ENCODE data around the gene PMEL. TPM values are rescaled to one million over a fixed set of nuclear protein-coding genes. Genes with fewer than 3 reads are reported as not detected.

Gene PMEL
- total and polyA plus RNA-seq, 9 of the 15 experiments (the other 6 are each of a cell fraction or from before 2014, with no cell fraction given) = 0.36 to 2.0 (median 0.98) TPM

DNA sequence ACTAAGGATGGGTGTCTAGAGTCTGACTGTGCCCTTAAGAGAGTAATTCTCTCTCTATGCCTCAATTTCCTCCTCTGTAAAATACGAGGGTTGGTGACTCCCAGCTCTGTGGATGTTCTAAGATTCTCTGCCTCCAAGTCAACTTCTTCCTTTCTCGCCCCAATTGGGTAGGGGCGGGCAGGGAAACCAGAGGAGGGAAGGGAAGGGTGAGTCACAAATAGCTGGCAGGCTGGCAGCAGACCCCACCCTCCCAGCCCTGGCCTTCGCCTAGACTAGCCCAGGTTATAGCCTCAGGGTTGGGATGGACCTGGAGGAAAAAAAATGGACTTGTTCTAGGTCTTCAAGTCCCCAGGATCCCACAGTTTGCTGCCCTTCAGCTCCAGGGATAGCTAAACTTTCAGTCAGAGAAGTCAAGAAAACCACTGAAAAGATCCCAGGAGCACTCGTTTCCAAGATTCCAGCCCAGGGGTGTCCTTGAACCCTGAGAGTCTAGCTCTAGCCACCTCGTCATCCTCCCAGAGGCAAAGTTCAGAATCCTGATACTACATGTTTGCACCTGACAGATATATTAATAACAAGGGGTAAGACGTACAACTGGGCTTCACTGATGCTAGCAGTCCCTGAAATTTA lies 32.6 kb downstream of the PMEL start:
- POLR2A ChIA-PET = interaction anchor here (0.6 to 1.4 kb wide), 3 partner anchors 38 to 115 kb away, joined by 3 to 5 read pairs (median 4); partner anchors contain the start of gene ORMDL2
- BruUV-seq (replicated peaks) = no TSS peak
- H3K27ac ChIP-seq (ENCODE audit: extremely low read depth, low read depth, low read length) = no peak overlapping the region
- FAIRE-seq = no peak
- CTCF ChIA-PET (ENCODE audit: low intra/inter-chr PET ratio) = interaction anchor here (0.6 kb wide), 1 partner anchor 41 kb away, joined by 3 read pairs; no protein-coding TSS in a partner anchor
- H3K27me3 ChIP-seq (ENCODE audit: control insufficient read depth in 2 of 2, insufficient read depth in 2 of 2, low read length in 2 of 2) = no peaks in the 10 kb centered on the region
- in situ Hi-C loops (cut with MboI) (no loop called here), intact Hi-C loops (cut with micrococcal nuclease) (no loop called here)
- 84% methylated on average over 6 of the region's 7 CpGs for WGBS (ENCODE audit: insufficient coverage, low coverage, missing lambda C conversion rate)
- H2AFZ ChIP-seq (ENCODE audit: low read depth, low read length) = no peak overlapping the region
- no peak overlapping the region for H3K4me3 ChIP-seq
- no peaks in the 10 kb centered on the region for H3K9me1 ChIP-seq (ENCODE audit: control insufficient read depth, insufficient read depth, low read length)
- no peaks in the 10 kb centered on the region for H4K20me1 ChIP-seq (replicated peaks; ENCODE audit: control insufficient read depth, insufficient read depth, low read length)
- no peaks in the 10 kb centered on the region for H3K36me3 ChIP-seq (ENCODE audit: control insufficient read depth, insufficient read depth, low read length)
- no peaks in the 10 kb centered on the region for H3K9me3 ChIP-seq (replicated peaks; ENCODE audit: control insufficient read depth, insufficient read depth, low read depth, low read length)
- H3K79me2 ChIP-seq (ENCODE audit: control insufficient read depth, insufficient read depth, low read length) = peaks cover 9% of the 10 kb centered on the region; the same call in 2 of the 3 replicates
- DNase-seq (ENCODE audit: extremely low read depth in 1 of 4, low spot score in 3 of 4) = no peak
- H3K4me2 ChIP-seq (ENCODE audit: insufficient read depth, low read length) = no peak overlapping the region
- no peak for ATAC-seq
- H3K9ac ChIP-seq (ENCODE audit: insufficient read depth in 1 of 2, low read depth in 2 of 2, low read length in 2 of 2) = no peak overlapping the region
- peaks cover 26 to 27% of the 10 kb centered on the region in 2 experiments; a peak in 4 of 5 replicates for H3K4me1 ChIP-seq (replicated peaks in 1 of 2; ENCODE audit: control insufficient read depth in 2 of 2, insufficient read depth in 2 of 2, low read length in 2 of 2)
- TF ChIP-seq, protein P1, sequence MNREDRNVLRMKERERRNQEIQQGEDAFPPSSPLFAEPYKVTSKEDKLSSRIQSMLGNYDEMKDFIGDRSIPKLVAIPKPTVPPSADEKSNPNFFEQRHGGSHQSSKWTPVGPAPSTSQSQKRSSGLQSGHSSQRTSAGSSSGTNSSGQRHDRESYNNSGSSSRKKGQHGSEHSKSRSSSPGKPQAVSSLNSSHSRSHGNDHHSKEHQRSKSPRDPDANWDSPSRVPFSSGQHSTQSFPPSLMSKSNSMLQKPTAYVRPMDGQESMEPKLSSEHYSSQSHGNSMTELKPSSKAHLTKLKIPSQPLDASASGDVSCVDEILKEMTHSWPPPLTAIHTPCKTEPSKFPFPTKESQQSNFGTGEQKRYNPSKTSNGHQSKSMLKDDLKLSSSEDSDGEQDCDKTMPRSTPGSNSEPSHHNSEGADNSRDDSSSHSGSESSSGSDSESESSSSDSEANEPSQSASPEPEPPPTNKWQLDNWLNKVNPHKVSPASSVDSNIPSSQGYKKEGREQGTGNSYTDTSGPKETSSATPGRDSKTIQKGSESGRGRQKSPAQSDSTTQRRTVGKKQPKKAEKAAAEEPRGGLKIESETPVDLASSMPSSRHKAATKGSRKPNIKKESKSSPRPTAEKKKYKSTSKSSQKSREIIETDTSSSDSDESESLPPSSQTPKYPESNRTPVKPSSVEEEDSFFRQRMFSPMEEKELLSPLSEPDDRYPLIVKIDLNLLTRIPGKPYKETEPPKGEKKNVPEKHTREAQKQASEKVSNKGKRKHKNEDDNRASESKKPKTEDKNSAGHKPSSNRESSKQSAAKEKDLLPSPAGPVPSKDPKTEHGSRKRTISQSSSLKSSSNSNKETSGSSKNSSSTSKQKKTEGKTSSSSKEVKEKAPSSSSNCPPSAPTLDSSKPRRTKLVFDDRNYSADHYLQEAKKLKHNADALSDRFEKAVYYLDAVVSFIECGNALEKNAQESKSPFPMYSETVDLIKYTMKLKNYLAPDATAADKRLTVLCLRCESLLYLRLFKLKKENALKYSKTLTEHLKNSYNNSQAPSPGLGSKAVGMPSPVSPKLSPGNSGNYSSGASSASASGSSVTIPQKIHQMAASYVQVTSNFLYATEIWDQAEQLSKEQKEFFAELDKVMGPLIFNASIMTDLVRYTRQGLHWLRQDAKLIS (CRISPR knock-in tag; IDR thresholded peaks at IDR 0.05) = no peak
- no peak for TF ChIP-seq SMAD4 (CRISPR knock-in tag; conservative IDR thresholded peaks at IDR 0.05)
- no peak for TF ChIP-seq RCOR1 (IDR thresholded peaks at IDR 0.05; ENCODE audit: borderline replicate concordance in 1 of 2, low read depth in 2 of 2, low read length in 2 of 2)
- TF ChIP-seq ZNF695 (CRISPR knock-in tag; IDR thresholded peaks at IDR 0.05) = no peak
- no peak for TF ChIP-seq MED1 (CRISPR knock-in tag; IDR thresholded peaks at IDR 0.05; ENCODE audit: borderline replicate concordance)
- TF ChIP-seq DNMT1 (IDR thresholded peaks at IDR 0.05) = no peak
- TF ChIP-seq HNRNPLL (IDR thresholded peaks at IDR 0.05; ENCODE audit: low read depth, low read length, poor library complexity, severe bottlenecking) = no peak
